ENCODE measurements around the gene SOCS7. TPM values are rescaled to one million over a fixed set of nuclear protein-coding genes. Genes with fewer than 3 reads are reported as not detected.

The SOCS7 gene
- total and polyA plus RNA-seq, 4 experiments from 2014 or later = 0.11 to 24.7 (median 12.4) TPM

DNA sequence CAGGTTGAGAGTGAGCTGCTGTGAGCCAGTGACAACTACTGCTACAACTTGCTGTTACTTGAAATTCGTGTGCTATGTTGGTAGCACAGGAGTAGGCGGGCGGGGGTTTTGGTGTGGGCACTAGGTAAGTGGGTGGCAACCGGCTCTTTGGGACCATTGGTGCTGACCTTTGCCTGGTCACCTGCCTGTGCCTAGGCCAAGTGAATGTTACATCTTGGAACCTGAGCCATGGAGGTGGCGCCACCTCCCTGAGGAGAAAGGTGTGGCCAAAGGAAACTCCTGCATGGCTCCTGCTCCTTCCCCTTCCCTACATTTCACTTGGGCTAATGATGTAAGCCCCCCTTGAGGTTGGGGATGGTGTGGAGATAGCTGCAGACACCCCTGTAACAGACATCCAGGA is 51.3 kb downstream of the SOCS7 start:
- CTCF ChIA-PET (ENCODE audit: partially characterized antibody) = interaction anchor here (1.1 to 3.4 kb wide), 2 partner anchors 12 to 53 kb away, joined by 3 to 12 read pairs; no protein-coding TSS in a partner anchor
- no peaks in the 10 kb centered on the region for H3K27me3 ChIP-seq (ENCODE audit: insufficient read depth, low read length)
- H3K4me1 ChIP-seq (ENCODE audit: insufficient read depth, low read length) = no peaks in the 10 kb centered on the region
- no peak overlapping the region for H3K4me3 ChIP-seq (ENCODE audit: low read length in 2 of 2)
- peaks cover 13% of the 10 kb centered on the region for H3K36me3 ChIP-seq (ENCODE audit: insufficient read depth, low read length)
- Mint-ChIP-seq H3K4me3 (no peak overlapping the region), H3K27me3 (no peaks in the 10 kb centered on the region), H3K9me3 (no peaks in the 10 kb centered on the region), H3K36me3 (peaks cover 29 to 33% of the 10 kb centered on the region in 2 donors), H3K4me1 (peaks cover 0 to 2% (median 0%) of the 10 kb centered on the region in 4 donors), H3K27ac (no peak overlapping the region)
- no peaks in the 10 kb centered on the region for H3K9me3 ChIP-seq (ENCODE audit: control insufficient read depth in 1 of 2, low read length in 2 of 2)
- intact Hi-C loops (cut with micrococcal nuclease) = no loop called here
- POLR2A ChIA-PET (ENCODE audit: partially characterized antibody) = no interaction called here
- H3K27ac ChIP-seq (ENCODE audit: low read depth, low read length) = no peak overlapping the region
- DNase-seq = no peak

DNA sequence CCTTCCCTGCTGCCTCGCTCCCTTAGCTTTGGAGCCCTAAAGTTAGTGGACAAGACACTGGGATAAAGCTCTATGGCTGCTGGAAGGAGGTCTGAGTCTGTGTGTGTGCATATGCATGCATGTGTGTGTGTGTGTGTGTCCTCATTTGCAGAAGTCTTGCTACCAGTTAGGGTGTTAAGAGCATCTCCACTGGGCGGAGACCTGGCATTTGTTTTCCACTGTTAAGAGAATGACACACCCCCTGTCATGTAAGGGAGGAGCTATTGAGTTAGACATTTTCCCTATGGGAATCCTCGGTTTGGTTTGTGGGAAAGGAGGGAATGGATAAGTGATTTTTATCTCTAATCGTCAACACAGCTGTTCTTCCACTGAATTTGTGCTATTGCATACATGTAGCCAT is 51.8 kb downstream of the SOCS7 start:
- Mint-ChIP-seq H3K27me3 (no peaks in the 10 kb centered on the region), H3K36me3 (peaks cover 29 to 31% of the 10 kb centered on the region in 2 donors), H3K4me1 (peaks cover 0 to 2% (median 0%) of the 10 kb centered on the region in 4 donors), H3K4me3 (no peak overlapping the region), H3K27ac (no peak overlapping the region), H3K9me3 (no peaks in the 10 kb centered on the region)
- ChIA-PET CTCF (ENCODE audit: partially characterized antibody) (interaction anchor here (0.8 to 3.4 kb wide), 3 partner anchors 11 to 54 kb away, joined by 3 to 12 read pairs (median 3); no protein-coding TSS in a partner anchor), POLR2A (ENCODE audit: partially characterized antibody) (no interaction called here)
- Histone ChIP-seq H3K36me3 (ENCODE audit: insufficient read depth, low read length) (peaks cover 11% of the 10 kb centered on the region), H3K4me3 (ENCODE audit: low read length in 2 of 2) (no peak overlapping the region), H3K27ac (ENCODE audit: low read depth, low read length) (no peak overlapping the region), H3K27me3 (ENCODE audit: insufficient read depth, low read length) (no peaks in the 10 kb centered on the region), H3K4me1 (ENCODE audit: insufficient read depth, low read length) (no peaks in the 10 kb centered on the region), H3K9me3 (ENCODE audit: control insufficient read depth in 1 of 2, low read length in 2 of 2) (no peaks in the 10 kb centered on the region)
- intact Hi-C loops (cut with micrococcal nuclease) = no loop called here
- DNase-seq = no peak

DNA sequence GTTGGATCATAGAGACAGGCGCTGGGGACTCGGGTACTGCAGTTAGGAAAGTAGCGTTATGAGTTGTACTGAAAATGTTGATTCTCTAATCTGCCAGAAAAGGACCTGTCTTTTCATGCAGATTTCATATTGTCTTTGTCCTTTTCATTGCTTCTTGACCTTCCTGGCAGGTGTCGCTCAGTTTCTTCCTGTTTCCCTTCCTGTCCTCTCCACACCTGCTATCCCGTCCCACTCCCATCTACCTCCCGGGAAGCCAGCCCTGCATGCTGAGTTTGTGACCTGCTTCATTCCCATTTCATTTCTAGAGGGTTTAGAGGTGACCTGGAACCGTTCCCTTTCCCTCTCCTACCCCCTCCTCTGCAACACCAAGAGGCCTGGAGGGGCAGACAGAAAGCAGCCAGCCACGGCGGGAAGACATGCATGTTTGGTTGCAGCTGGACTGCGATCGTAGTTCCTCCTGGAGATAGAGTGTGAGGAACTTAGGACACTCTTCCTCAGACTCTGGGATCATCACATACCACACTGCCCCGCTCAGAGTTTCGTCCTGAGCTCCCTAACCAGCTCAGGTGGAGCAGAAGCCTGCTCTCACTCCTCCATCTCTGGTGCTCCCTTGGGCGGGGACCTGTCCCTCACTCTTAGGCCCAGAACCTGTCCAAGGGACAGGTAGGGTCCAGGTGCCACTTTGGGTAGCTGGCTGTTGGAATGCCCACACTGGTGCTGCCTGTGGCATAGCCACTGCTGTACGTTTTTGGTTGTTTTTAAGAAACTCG is 52.7 kb downstream of the SOCS7 start:
- no peaks in the 10 kb centered on the region for H3K9me3 ChIP-seq (ENCODE audit: control insufficient read depth in 1 of 2, low read length in 2 of 2)
- DNase-seq = no peak
- H3K4me1 ChIP-seq (ENCODE audit: insufficient read depth, low read length) = no peaks in the 10 kb centered on the region
- no peak overlapping the region for H3K27ac ChIP-seq (ENCODE audit: low read depth, low read length)
- POLR2A ChIA-PET (ENCODE audit: partially characterized antibody) = no interaction called here
- H3K4me3 ChIP-seq (ENCODE audit: low read length in 2 of 2) = no peak overlapping the region
- Mint-ChIP-seq H3K9me3 (no peaks in the 10 kb centered on the region), H3K27ac (peak overlapping the region in 1 of 7 donors; percentile 36), H3K4me3 (no peak overlapping the region), H3K4me1 (peaks cover 0 to 2% (median under 1%) of the 10 kb centered on the region in 4 donors), H3K36me3 (peaks cover 24 to 25% of the 10 kb centered on the region in 2 donors), H3K27me3 (no peaks in the 10 kb centered on the region)
- intact Hi-C loops (cut with micrococcal nuclease) = no loop called here
- no peaks in the 10 kb centered on the region for H3K27me3 ChIP-seq (ENCODE audit: insufficient read depth, low read length)
- CTCF ChIA-PET (ENCODE audit: partially characterized antibody) = interaction anchor here (0.8 to 3.4 kb wide), 3 partner anchors 10 to 55 kb away, joined by 3 to 12 read pairs (median 3); no protein-coding TSS in a partner anchor
- H3K36me3 ChIP-seq (ENCODE audit: insufficient read depth, low read length) = peaks cover 11% of the 10 kb centered on the region

DNA sequence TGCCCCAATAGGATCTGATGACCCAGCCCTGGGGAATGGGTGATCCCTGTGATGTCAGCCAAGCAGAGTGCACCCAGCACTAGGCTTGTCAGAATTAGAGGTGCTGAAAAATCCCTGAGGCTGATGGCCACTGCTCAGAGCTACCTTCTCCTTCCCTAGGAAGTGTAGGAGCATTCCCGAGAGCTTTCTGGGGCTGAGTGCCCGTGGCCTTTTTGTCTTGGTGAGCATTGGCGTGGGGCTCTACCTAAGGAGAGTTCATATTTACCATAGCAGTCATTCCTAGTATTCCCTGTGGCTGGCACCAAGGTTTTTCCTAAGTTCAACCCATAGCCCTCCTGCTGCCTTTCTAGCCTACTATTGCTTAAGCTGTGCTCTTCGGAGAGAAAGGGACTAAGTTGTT is 54.0 kb downstream of the SOCS7 start:
- peaks cover 13% of the 10 kb centered on the region in 2 donors for H3K36me3 Mint-ChIP-seq
- ChIA-PET CTCF (ENCODE audit: partially characterized antibody) (no interaction called here), POLR2A (ENCODE audit: partially characterized antibody) (no interaction called here)
- Histone ChIP-seq H3K36me3 (ENCODE audit: insufficient read depth, low read length) (peaks cover 6% of the 10 kb centered on the region), H3K27ac (ENCODE audit: low read depth, low read length) (no peak overlapping the region), H3K27me3 (ENCODE audit: insufficient read depth, low read length) (no peaks in the 10 kb centered on the region), H3K9me3 (ENCODE audit: control insufficient read depth in 1 of 2, low read length in 2 of 2) (no peaks in the 10 kb centered on the region), H3K4me3 (ENCODE audit: low read length in 2 of 2) (no peak overlapping the region), H3K4me1 (ENCODE audit: insufficient read depth, low read length) (no peaks in the 10 kb centered on the region)
- no peaks in the 10 kb centered on the region for H3K27me3 Mint-ChIP-seq
- peaks cover 0 to 2% (median 0%) of the 10 kb centered on the region in 8 donors for H3K9me3 Mint-ChIP-seq
- intact Hi-C loops (cut with micrococcal nuclease) = no loop called here
- H3K27ac Mint-ChIP-seq = peak overlapping the region in 1 of 7 donors; percentile 27
- H3K4me3 Mint-ChIP-seq = no peak overlapping the region
- peaks cover 0 to 2% (median under 1%) of the 10 kb centered on the region in 4 donors for H3K4me1 Mint-ChIP-seq
- no peak for DNase-seq

DNA sequence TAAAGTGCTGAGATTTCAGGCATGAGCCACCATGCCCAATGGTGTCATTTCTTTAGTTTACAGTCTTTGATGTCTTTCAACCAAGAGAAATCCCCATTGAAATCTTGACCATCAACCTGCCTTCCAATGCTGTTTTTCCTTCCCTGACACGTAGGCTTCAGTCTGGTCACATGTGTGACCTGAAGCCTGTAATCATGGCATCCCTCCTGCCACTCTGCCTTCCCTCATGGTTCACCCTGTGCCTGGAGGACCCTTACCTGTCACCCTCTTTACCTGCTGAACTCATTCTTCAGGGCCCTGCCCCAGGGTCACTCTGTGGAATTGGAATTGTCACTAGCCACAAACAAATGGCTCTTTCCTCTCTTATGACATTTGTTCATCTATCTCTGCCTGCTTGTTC is 58.6 kb downstream of the SOCS7 start:
- H3K9me3 ChIP-seq (ENCODE audit: control insufficient read depth in 1 of 2, low read length in 2 of 2) = no peaks in the 10 kb centered on the region
- intact Hi-C loops (cut with micrococcal nuclease) = no loop called here
- no peaks in the 10 kb centered on the region for H3K36me3 ChIP-seq (ENCODE audit: insufficient read depth, low read length)
- peaks cover 5% of the 10 kb centered on the region for H3K4me1 ChIP-seq (ENCODE audit: insufficient read depth, low read length)
- H3K27ac ChIP-seq (ENCODE audit: low read depth, low read length) = no peak overlapping the region
- Mint-ChIP-seq H3K36me3 (no peaks in the 10 kb centered on the region), H3K9me3 (peaks cover 0 to 2% (median 0%) of the 10 kb centered on the region in 8 donors), H3K27ac (no peak overlapping the region), H3K4me3 (no peak overlapping the region), H3K4me1 (peaks cover 0 to 1% (median 0%) of the 10 kb centered on the region in 4 donors), H3K27me3 (peaks cover 2 to 3% of the 10 kb centered on the region in 2 donors)
- DNase-seq = no peak
- POLR2A ChIA-PET (ENCODE audit: partially characterized antibody) = no interaction called here
- CTCF ChIA-PET (ENCODE audit: partially characterized antibody) = interaction anchor here (4.8 kb wide), 1 partner anchor 62 kb away, joined by 192 read pairs; no protein-coding TSS in a partner anchor
- H3K27me3 ChIP-seq (ENCODE audit: insufficient read depth, low read length) = no peaks in the 10 kb centered on the region
- no peak overlapping the region for H3K4me3 ChIP-seq (ENCODE audit: low read length in 2 of 2)

DNA sequence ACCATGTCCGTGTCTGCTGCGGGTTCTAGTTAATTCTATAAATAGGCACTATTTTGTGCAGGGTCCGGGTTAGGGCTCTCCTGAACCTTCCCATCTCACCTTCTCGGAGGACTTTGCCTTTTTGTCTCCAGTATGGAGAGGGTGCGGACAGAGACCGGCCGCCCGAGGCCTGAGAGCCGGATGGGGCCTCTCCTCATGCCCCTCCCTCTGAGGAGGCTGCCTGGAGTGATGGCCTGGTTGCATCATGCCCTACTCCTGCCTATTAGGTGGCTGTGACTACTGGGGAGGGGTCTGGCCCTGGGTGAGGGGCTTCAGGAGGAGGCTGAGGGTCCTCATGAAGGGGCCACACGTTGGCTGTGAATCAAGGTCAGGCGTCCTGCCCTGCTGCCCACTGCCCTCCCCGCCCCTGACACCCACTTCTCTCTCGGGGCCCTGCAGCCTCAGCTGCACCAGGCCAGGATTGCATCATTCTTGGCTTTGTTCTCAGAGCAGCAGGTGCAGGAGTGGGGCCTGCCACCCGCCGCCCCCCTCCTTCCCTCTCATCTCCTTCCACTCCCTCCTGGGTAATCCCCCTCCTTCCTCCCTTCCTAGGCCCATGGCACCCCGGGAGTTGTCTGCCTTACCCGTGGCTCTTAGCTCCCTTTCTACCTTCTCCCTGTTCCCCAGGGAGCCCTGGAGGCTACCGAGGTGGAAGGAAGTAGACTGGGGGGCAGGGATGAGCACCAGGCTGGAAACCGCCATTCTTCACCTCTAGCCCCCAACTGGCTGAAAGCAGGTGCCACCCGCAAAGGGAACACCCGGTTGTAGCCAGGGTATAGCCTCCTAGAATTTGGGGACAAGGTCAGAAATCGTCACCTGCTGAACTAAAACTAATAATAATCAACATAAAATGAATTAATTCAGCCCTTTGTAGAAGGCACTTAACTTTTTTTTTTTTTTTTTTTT is 63.9 kb downstream of the SOCS7 start:
- intact Hi-C loops (cut with micrococcal nuclease) = no loop called here

More for the DNA sequence above, 63.9 kb downstream of the SOCS7 start:
- no peaks in the 10 kb centered on the region for H3K9me3 ChIP-seq (ENCODE audit: control insufficient read depth in 1 of 2, low read length in 2 of 2)
- H3K9me3 Mint-ChIP-seq = no peaks in the 10 kb centered on the region
- H3K4me3 Mint-ChIP-seq = no peak overlapping the region
- peaks cover 9% of the 10 kb centered on the region for H3K4me1 ChIP-seq (ENCODE audit: insufficient read depth, low read length)
- H3K4me1 Mint-ChIP-seq = peaks cover 2 to 12% (median 3%) of the 10 kb centered on the region in 4 donors
- DNase-seq = no peak
- H3K27me3 Mint-ChIP-seq = peaks cover 25 to 31% of the 10 kb centered on the region in 2 donors
- CTCF ChIA-PET (ENCODE audit: partially characterized antibody) = interaction anchor here (0.6 to 4.8 kb wide), 16 partner anchors 8 to 140 kb away, joined by 3 to 192 read pairs (median 6); partner anchors contain the start of gene SOCS7
- no peak overlapping the region for H3K27ac ChIP-seq (ENCODE audit: low read depth, low read length)
- no peak overlapping the region for H3K27ac Mint-ChIP-seq
- H3K36me3 ChIP-seq (ENCODE audit: insufficient read depth, low read length) = no peaks in the 10 kb centered on the region
- peaks cover 12% of the 10 kb centered on the region for H3K27me3 ChIP-seq (ENCODE audit: insufficient read depth, low read length)
- no peak overlapping the region for H3K4me3 ChIP-seq (ENCODE audit: low read length in 2 of 2)
- POLR2A ChIA-PET (ENCODE audit: partially characterized antibody) = interaction anchor here (1.1 kb wide), 2 partner anchors 64 to 66 kb away, joined by 8 to 17 read pairs; partner anchors contain the start of gene SOCS7
- H3K36me3 Mint-ChIP-seq = no peaks in the 10 kb centered on the region
